Breast epithelium (tissue), 4 donors: ENCODE measurements around the gene APH1B. TPM values are rescaled to one million over a fixed set of nuclear protein-coding genes. Genes with fewer than 3 reads are reported as not detected.

Source experiments
- DNase-seq, 2 donors: peaks; one replicate each; pipeline ENCODE4 v3.0.0-alpha.2; 2019; ENCODE audit warnings: low spot score in 2 of 2
- H3K27ac ChIP-seq, 2 donors: fragments of 200-600 bp; sonication (generic) in 1 of 2; one replicate each; pipeline ENCODE4 v1.5.1; 2016 to 2019; ENCODE audit warnings: mild to moderate bottlenecking in 1 of 2
- H3K27me3 ChIP-seq, 2 donors: fragments of 200-600 bp; sonication (generic) in 1 of 2; one replicate each; pipeline versions ENCODE4 v1.5.1 to v1.6.0; 2017 to 2019; ENCODE audit warnings: control low read depth in 1 of 2, mild to moderate bottlenecking in 1 of 2
- H3K36me3 ChIP-seq: fragments of 200-600 bp; one replicate; pipeline ENCODE4 v1.5.1; 2019
- H3K4me1 ChIP-seq, 2 donors: fragments of 200-600 bp; sonication (generic); one replicate each; pipeline ENCODE4 v1.5.1; 2016 to 2019; ENCODE audit warnings: control low read depth in 1 of 2
- H3K4me3 ChIP-seq, 3 donors: fragments of 200-600 bp; sonication (generic); 1 replicate in 2 of 3; 2 replicates in 1 of 3; pipeline ENCODE4 v1.5.1; 2016 to 2019; ENCODE audit warnings: mild to moderate bottlenecking in 3 of 3, moderate library complexity in 2 of 3
- H3K9me3 ChIP-seq, 2 donors: fragments of 200-600 bp; sonication (generic) in 1 of 2; one replicate each; pipeline ENCODE4 v1.5.1; 2016 to 2019; ENCODE audit warnings: control low read depth in 1 of 2
- POLR2A ChIP-seq: fragments of 450-650 bp; IDR thresholded peaks from one replicate; pipeline ENCODE4 v1.6.1; 2016; ENCODE audit warnings: antibody characterized with exemption, mild to moderate bottlenecking, moderate library complexity
- POLR2AphosphoS5 ChIP-seq, 3 donors: sonication (generic); formaldehyde crosslinking; IDR thresholded peaks; one replicate each; pipeline ENCODE4 v1.6.1; 2017; ENCODE audit warnings: antibody characterized with exemption in 3 of 3
- intact Hi-C: fragments of 100-400 bp; cut with DNase I; formaldehyde crosslinking; loops from one replicate; pipeline ENCODE4 v1.15.1; 2023; ENCODE audit warnings: low total_unique reads
- total RNA-seq, 3 donors: library from RNA; depleted of rRNA; stranded (reverse); fragments of >200 nt; gene quantifications; one replicate each; pipeline ENCODE4 v1.1.0, GENCODE V29; 2016
- TF ChIP-seq, protein P1 (sequence below), 3 donors: fragments of 450-650 bp; IDR thresholded peaks; one replicate each; pipeline ENCODE4 v1.5.1; 2016 to 2017; ENCODE audit warnings: antibody characterized with exemption in 3 of 3, mild to moderate bottlenecking in 3 of 3, moderate library complexity in 3 of 3

Gene APH1B
- total RNA-seq, 3 donors from 2014 or later, result 21.3 to 26.1 (median 25.6) TPM

DNA sequence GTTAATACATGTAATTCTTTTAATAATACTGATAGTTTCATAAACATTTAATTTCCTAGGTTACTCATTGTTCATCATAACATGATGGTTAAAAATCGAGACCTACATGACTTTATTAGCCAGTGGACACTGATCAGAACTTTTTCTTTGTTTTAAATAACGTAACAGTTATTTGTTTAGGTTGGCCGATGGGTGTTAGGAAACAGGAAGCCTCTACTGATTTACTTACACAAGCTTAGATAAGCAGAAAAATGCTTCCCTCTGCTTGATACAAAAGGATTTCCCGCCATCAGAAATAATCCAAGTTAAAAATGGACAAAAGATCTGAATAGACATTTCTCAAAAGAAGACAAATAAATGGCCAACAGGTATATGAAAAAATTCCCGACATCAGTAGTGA, 16.6 kb upstream of the APH1B start:
- H3K36me3 ChIP-seq, result no peaks in the 10 kb centered on the region

DNA sequence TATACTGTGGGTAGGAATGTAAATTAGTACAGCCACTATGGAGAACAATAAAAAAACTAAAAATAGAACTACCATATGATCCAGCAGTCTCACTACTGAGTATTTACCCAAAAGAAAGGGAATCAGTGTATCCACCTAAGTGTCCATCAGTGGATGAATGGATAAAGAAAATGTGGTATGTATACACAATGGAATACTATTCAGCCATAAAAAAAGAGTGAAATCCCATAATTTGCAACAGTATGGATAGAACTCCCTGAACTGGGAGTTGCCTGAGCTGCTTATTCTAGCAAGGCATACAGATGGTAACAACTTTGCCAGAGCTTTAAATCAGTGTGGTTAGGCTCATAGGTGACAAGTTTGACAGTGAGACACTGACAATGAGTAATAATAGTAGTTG, 16.1 kb upstream of the APH1B start:
- H3K27me3 ChIP-seq, result no peaks in the 10 kb centered on the region
- no peak overlapping the region for H3K4me3 ChIP-seq
- no peak overlapping the region for H3K27ac ChIP-seq
- H3K4me1 ChIP-seq, result no peaks in the 10 kb centered on the region
- intact Hi-C loops, result no loop called here
- DNase-seq, result no peak
- no peaks in the 10 kb centered on the region for H3K36me3 ChIP-seq
- H3K9me3 ChIP-seq, result no peaks in the 10 kb centered on the region
- TF ChIP-seq POLR2AphosphoS5 (IDR thresholded peaks at IDR 0.05) (no peak), POLR2A (no peak)
- TF ChIP-seq, protein P1, sequence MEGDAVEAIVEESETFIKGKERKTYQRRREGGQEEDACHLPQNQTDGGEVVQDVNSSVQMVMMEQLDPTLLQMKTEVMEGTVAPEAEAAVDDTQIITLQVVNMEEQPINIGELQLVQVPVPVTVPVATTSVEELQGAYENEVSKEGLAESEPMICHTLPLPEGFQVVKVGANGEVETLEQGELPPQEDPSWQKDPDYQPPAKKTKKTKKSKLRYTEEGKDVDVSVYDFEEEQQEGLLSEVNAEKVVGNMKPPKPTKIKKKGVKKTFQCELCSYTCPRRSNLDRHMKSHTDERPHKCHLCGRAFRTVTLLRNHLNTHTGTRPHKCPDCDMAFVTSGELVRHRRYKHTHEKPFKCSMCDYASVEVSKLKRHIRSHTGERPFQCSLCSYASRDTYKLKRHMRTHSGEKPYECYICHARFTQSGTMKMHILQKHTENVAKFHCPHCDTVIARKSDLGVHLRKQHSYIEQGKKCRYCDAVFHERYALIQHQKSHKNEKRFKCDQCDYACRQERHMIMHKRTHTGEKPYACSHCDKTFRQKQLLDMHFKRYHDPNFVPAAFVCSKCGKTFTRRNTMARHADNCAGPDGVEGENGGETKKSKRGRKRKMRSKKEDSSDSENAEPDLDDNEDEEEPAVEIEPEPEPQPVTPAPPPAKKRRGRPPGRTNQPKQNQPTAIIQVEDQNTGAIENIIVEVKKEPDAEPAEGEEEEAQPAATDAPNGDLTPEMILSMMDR (IDR thresholded peaks at IDR 0.05), result no peak

More for the DNA sequence above, 16.6 kb upstream of the APH1B start:
- H3K4me1 ChIP-seq, result no peaks in the 10 kb centered on the region
- no peak overlapping the region for H3K4me3 ChIP-seq
- H3K27ac ChIP-seq, result no peak overlapping the region
- intact Hi-C loops, result no loop called here
- TF ChIP-seq, protein P1 (IDR thresholded peaks at IDR 0.05), result no peak
- TF ChIP-seq POLR2A (no peak), POLR2AphosphoS5 (IDR thresholded peaks at IDR 0.05) (no peak)
- DNase-seq, result no peak
- no peaks in the 10 kb centered on the region for H3K9me3 ChIP-seq
- H3K27me3 ChIP-seq, result no peaks in the 10 kb centered on the region

DNA sequence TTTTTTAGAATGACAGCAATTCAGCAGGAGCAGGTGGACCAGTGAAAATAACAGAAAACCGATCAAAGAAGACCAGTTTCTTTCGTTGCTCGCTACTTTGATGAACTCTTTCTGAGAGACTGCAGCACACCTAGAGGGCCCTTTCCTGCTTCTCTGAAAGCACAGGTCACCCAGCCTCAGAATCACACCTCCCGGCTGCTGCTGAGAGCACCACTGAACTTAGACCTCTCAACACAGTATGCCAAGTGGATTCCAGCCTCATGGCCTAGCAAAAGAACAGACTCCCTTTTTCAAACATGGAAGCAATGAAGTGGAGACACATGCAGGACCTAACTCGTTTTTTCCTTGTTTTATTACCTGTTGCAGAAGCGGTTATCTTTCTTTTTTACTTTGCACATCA, 13.9 kb upstream of the APH1B start:
- Histone ChIP-seq H3K4me3 (no peak overlapping the region), H3K4me1 (no peaks in the 10 kb centered on the region), H3K27ac (no peak overlapping the region), H3K9me3 (no peaks in the 10 kb centered on the region), H3K27me3 (no peaks in the 10 kb centered on the region), H3K36me3 (no peaks in the 10 kb centered on the region)
- intact Hi-C loops, result no loop called here
- no peak for DNase-seq
- TF ChIP-seq, protein P1 (IDR thresholded peaks at IDR 0.05), result no peak
- TF ChIP-seq POLR2AphosphoS5 (IDR thresholded peaks at IDR 0.05) (no peak), POLR2A (no peak)

DNA sequence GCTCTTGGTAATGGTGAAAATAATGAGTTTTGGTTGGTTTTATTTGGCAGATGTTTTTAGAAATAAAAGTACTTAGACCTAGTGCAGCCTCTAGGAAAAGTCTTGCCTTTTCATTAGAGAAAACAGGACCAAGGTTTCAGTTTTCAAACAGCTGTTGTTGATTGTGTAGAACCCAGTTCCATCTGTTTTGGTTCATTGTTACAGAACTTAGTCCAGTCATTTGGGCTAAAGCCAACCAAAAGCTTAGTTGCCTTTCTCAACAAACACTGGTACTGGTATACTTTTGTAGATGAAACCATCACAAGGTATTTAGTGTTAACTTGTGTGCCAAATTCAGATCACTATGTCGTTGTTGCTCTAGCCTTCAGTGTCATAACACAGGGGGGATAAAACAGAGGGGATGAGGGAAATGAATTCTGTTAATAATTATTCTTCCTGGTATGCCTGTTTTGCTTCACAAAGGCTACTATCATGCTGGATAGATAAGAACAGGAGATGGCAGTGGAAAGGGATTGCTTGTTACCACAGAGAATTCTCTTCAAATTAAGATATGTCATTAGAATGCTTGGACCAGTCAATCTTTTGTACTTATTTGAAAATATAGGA, 12.6 kb upstream of the APH1B start:
- intact Hi-C loops, result no loop called here
- no peaks in the 10 kb centered on the region for H3K9me3 ChIP-seq
- no peak for DNase-seq
- no peaks in the 10 kb centered on the region for H3K36me3 ChIP-seq
- TF ChIP-seq, protein P1 (IDR thresholded peaks at IDR 0.05), result no peak
- TF ChIP-seq POLR2AphosphoS5 (IDR thresholded peaks at IDR 0.05) (no peak), POLR2A (no peak)
- no peak overlapping the region for H3K27ac ChIP-seq
- no peaks in the 10 kb centered on the region for H3K4me1 ChIP-seq
- no peaks in the 10 kb centered on the region for H3K27me3 ChIP-seq
- no peak overlapping the region for H3K4me3 ChIP-seq

DNA sequence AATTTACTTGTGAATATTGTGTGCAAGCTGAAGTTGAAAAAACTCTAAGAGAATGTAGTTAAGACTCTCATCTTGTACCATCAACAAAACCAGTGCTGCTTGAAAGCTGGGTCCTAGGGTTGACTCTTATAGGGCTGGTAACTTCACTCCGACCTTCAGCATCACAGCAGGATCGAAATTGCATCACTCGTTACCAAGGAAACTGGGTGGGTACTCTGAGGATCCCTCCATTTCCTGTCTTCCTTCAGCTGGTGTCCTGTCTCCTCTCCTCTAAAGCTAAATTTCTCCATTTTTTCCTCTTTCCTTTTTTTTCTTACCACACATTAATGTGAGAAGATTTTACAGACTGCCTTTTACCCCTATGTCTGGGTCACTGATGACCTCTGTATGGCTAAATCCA, 3.0 kb upstream of the APH1B start:
- intact Hi-C loops, result no loop called here
- no peak for DNase-seq
- TF ChIP-seq POLR2AphosphoS5 (IDR thresholded peaks at IDR 0.05) (no peak), POLR2A (no peak)
- TF ChIP-seq, protein P1 (IDR thresholded peaks at IDR 0.05), result no peak
- peaks cover 0 to 3% of the 10 kb centered on the region in 2 donors for H3K4me1 ChIP-seq
- no peak overlapping the region for H3K4me3 ChIP-seq
- H3K27me3 ChIP-seq, result no peaks in the 10 kb centered on the region
- no peaks in the 10 kb centered on the region for H3K9me3 ChIP-seq
- H3K27ac ChIP-seq, result no peak overlapping the region
- H3K36me3 ChIP-seq, result no peaks in the 10 kb centered on the region
